Measurements from ENCODE around the gene BTBD19. TPM values are rescaled to one million over a fixed set of nuclear protein-coding genes. Genes with fewer than 3 reads are reported as not detected.

The BTBD19 gene
- total and polyA plus RNA-seq, 2 donors (not counting 1 experiment from before 2014, with no cell fraction given), result 0.75 to 2.3 TPM

- H3K4me1 Mint-ChIP-seq, result peaks cover 40% of the 10 kb centered on the region
- WGBS (ENCODE audit: insufficient coverage), result 100% methylated on average over 10 of the region's 11 CpGs
These were observed 9.6 kb downstream of the BTBD19 start for GRCh38 chr1:44817771-44818495.

More at GRCh38 chr1:44817771-44818495, 9.6 kb downstream of the BTBD19 start:
- Mint-ChIP-seq H3K4me3 (peak overlapping the region; percentile 64), H3K9me3 (ENCODE audit: insufficient read depth) (no peaks in the 10 kb centered on the region), H3K27ac (peak overlapping the region; percentile 84), H3K27me3 (no peaks in the 10 kb centered on the region)
- Histone ChIP-seq H3K36me3 (replicated peaks in 1 of 2; ENCODE audit: control extremely low read depth in 1 of 2, control insufficient read depth in 1 of 2, extremely low read depth in 1 of 2, insufficient read depth in 2 of 2, low read length in 1 of 2) (no peaks in the 10 kb centered on the region), H3K9me3 (ENCODE audit: control extremely low read depth in 1 of 3, control insufficient read depth in 2 of 3, insufficient read depth in 1 of 3, low read length in 2 of 3) (no peaks in the 10 kb centered on the region), H3K9ac (ENCODE audit: low read length) (no peak overlapping the region), H3K4me1 (ENCODE audit: control insufficient read depth in 2 of 2, insufficient read depth in 2 of 2, low read length in 2 of 2) (peaks cover 19 to 36% of the 10 kb centered on the region in 2 donors), H3K27ac (ENCODE audit: low read length in 2 of 2) (no peak overlapping the region), H3K4me2 (replicated peaks; ENCODE audit: low read depth, low read length, poor library complexity, severe bottlenecking) (no peak overlapping the region), H3K27me3 (replicated peaks in 1 of 4; ENCODE audit: control extremely low read depth in 1 of 4, control insufficient read depth in 3 of 4, insufficient read depth in 4 of 4, low read length in 3 of 4) (no peaks in the 10 kb centered on the region), H4K20me1 (ENCODE audit: control insufficient read depth, insufficient read depth, low read length, poor library complexity, severe bottlenecking) (no peaks in the 10 kb centered on the region), H3K4me3 (ENCODE audit: control extremely low read depth in 1 of 5, extremely low read depth in 1 of 5, insufficient read depth in 1 of 5, low read depth in 2 of 5, low read length in 4 of 5) (no peak overlapping the region), H3K79me2 (ENCODE audit: control insufficient read depth, insufficient read depth, low read length) (no peaks in the 10 kb centered on the region), H2AFZ (ENCODE audit: insufficient read depth, low read depth, low read length, poor library complexity, severe bottlenecking) (no peak overlapping the region)
- intact Hi-C loops (cut with micrococcal nuclease), result loop anchor here (2.0 kb wide), 1 partner anchor 17 kb away; the partner anchor contains the start of gene PLK3
- CTCF ChIA-PET, result interaction anchor here (0.6 to 6.7 kb wide), 9 partner anchors 9 to 153 kb away, joined by 3 to 70 read pairs (median 6); partner anchors contain the start of genes BEST4, BTBD19 and PLK3
- DNase-seq (no peak), ATAC-seq (ENCODE audit: low read depth) (no peak)
- no peak for TF ChIP-seq EZH2 (IDR thresholded peaks at IDR 0.05; ENCODE audit: borderline replicate concordance, insufficient read depth, low read depth, low read length, poor library complexity, severe bottlenecking)
- no peak for TF ChIP-seq CTCF (IDR thresholded peaks at IDR 0.05)
- POLR2A ChIA-PET, result interaction anchor here (0.6 to 5.2 kb wide), 7 partner anchors 10 to 193 kb away, joined by 3 to 61 read pairs (median 5); partner anchors contain the start of genes BTBD19, DYNLT4, EIF2B3 and HECTD3
